B cell (primary cell): Measurements from ENCODE around the gene ADRA2A. TPM values are rescaled to one million over a fixed set of nuclear protein-coding genes. Genes with fewer than 3 reads are reported as not detected.

ENCODE experiments used
- ATAC-seq: fragments of 200-7000 bp; cut with Tn5 transposase; one replicate; pipeline ENCODE4 v1.10.0; 2021; ENCODE audit warnings: low read depth, mild to moderate bottlenecking, moderate number of reproducible peaks, moderate library complexity
- CTCF ChIA-PET: fragments of 350-600 bp; sonication (Branson Sonifier 250); formaldehyde crosslinking; loops from one replicate; lab custom pipeline; 2021; ENCODE audit warnings: antibody characterized with exemption, inconsistent platforms; lab: Charles Lee
- POLR2A ChIA-PET: fragments of 350-600 bp; sonication (Branson Sonifier 250); formaldehyde crosslinking; loops from one replicate; lab custom pipeline; 2021; ENCODE audit warnings: antibody characterized with exemption; lab: Charles Lee
- DNase-seq: peaks from one replicate; pipeline ENCODE4 v3.0.0; 2013
- H2AFZ ChIP-seq: 2 replicates; pipeline ENCODE4 v1.6.1; 2012; ENCODE audit warnings: mild to moderate bottlenecking, low read depth, low read length; ENCODE audit not compliant: insufficient read depth, poor library complexity, severe bottlenecking
- H3K27ac ChIP-seq, 2 donors: 1 replicate in 1 of 2; 2 replicates in 1 of 2; pipeline ENCODE4 v1.5.1; 2012 to 2013; ENCODE audit warnings: low read length in 2 of 2, mild to moderate bottlenecking in 2 of 2, moderate library complexity in 1 of 2
- H3K27me3 ChIP-seq, 4 experiments: fragments of 200-600 bp in 1 of 4; sonication (generic) in 1 of 4; replicated peaks in 1 of 4; 1 replicate in 2 of 4; 2 replicates in 2 of 4; pipeline versions ENCODE4 v1.6.1 to v1.7.0; 2013 to 2016; ENCODE audit warnings: low read length in 3 of 4, mild to moderate bottlenecking in 2 of 4, mixed read lengths in 1 of 4, moderate library complexity in 1 of 4; ENCODE audit not compliant: insufficient read depth in 4 of 4, control insufficient read depth in 3 of 4; ENCODE audit errors: control extremely low read depth in 1 of 4
- H3K36me3 ChIP-seq, 2 experiments: replicated peaks in 1 of 2; 1 replicate in 1 of 2; 2 replicates in 1 of 2; pipeline versions ENCODE4 v1.6.1 to v1.7.1; 2013; ENCODE audit warnings: low read length in 1 of 2; ENCODE audit not compliant: insufficient read depth in 2 of 2, control insufficient read depth in 1 of 2; ENCODE audit errors: control extremely low read depth in 1 of 2, extremely low read depth in 1 of 2
- H3K4me1 ChIP-seq, 2 donors: fragments of 200-600 bp in 1 of 2; sonication (generic) in 1 of 2; 1 replicate in 1 of 2; 2 replicates in 1 of 2; pipeline versions ENCODE4 v1.5.1 to v1.6.1; 2013 to 2017; ENCODE audit warnings: low read length in 2 of 2; ENCODE audit not compliant: control insufficient read depth in 2 of 2, insufficient read depth in 2 of 2
- H3K4me2 ChIP-seq: replicated peaks from 2 replicates; pipeline ENCODE3; 2012; ENCODE audit warnings: mild to moderate bottlenecking, low read depth, low read length; ENCODE audit not compliant: poor library complexity, severe bottlenecking
- H3K4me3 ChIP-seq, 5 experiments: fragments of 200-600 bp in 1 of 5; sonication (generic) in 1 of 5; 1 replicate in 3 of 5; 2 replicates in 2 of 5; pipeline versions ENCODE4 v1.5.1 to v1.7.0; 2011 to 2016; ENCODE audit warnings: low read length in 4 of 5, mild to moderate bottlenecking in 4 of 5, low read depth in 2 of 5, control low read depth in 1 of 5, moderate library complexity in 1 of 5; ENCODE audit not compliant: insufficient read depth in 1 of 5; ENCODE audit errors: control extremely low read depth in 1 of 5, extremely low read depth in 1 of 5
- H3K79me2 ChIP-seq: fragments of 200-600 bp; sonication (generic); one replicate; pipeline ENCODE4 v1.6.0; 2016; ENCODE audit warnings: low read length; ENCODE audit not compliant: control insufficient read depth, insufficient read depth
- H3K9ac ChIP-seq: fragments of 200-600 bp; sonication (generic); 2 replicates; pipeline ENCODE4 v1.6.1; 2017; ENCODE audit warnings: mild to moderate bottlenecking, low read length, moderate library complexity
- H3K9me3 ChIP-seq, 3 donors: one replicate each; pipeline versions ENCODE4 v1.6.1 to v1.7.1; 2013; ENCODE audit warnings: low read length in 2 of 3; ENCODE audit not compliant: control insufficient read depth in 2 of 3, insufficient read depth in 1 of 3; ENCODE audit errors: control extremely low read depth in 1 of 3
- H4K20me1 ChIP-seq: 2 replicates; pipeline ENCODE4 v1.6.0; 2012; ENCODE audit warnings: mild to moderate bottlenecking, low read length; ENCODE audit not compliant: insufficient read depth, control insufficient read depth, poor library complexity, severe bottlenecking
- H3K27ac Mint-ChIP-seq: one replicate; pipeline ENCODE4 v1.8.0; 2021; ENCODE audit warnings: mixed read lengths
- H3K27me3 Mint-ChIP-seq: one replicate; pipeline ENCODE4 v1.8.0; 2021; ENCODE audit warnings: mixed read lengths
- H3K4me1 Mint-ChIP-seq: one replicate; pipeline ENCODE4 v1.8.0; 2021; ENCODE audit warnings: mixed read lengths
- H3K4me3 Mint-ChIP-seq: one replicate; pipeline ENCODE4 v1.8.0; 2021; ENCODE audit warnings: mixed read lengths
- H3K9me3 Mint-ChIP-seq: one replicate; pipeline ENCODE4 v1.8.0; 2022; ENCODE audit warnings: mixed read lengths; ENCODE audit not compliant: insufficient read depth
- CTCF ChIP-seq: fragments of 200-600 bp; IDR thresholded peaks from one replicate; pipeline ENCODE4 v1.8.0; 2022; ENCODE audit warnings: antibody characterized with exemption, mild to moderate bottlenecking
- EZH2 ChIP-seq: IDR thresholded peaks from 2 replicates; pipeline ENCODE4 v1.6.1; 2012; ENCODE audit warnings: borderline replicate concordance, low read depth, mild to moderate bottlenecking, moderate library complexity, low read length; ENCODE audit not compliant: insufficient read depth, poor library complexity, severe bottlenecking
- WGBS: methylation state at CpG from one replicate; pipeline ENCODE4 v1.1.5; 2013; ENCODE audit warnings: missing lambda C conversion rate; ENCODE audit not compliant: insufficient coverage; 5-methylcytosine and 5-hydroxymethylcytosine counted together
- intact Hi-C: fragments of 100-400 bp; cut with micrococcal nuclease; formaldehyde crosslinking; loops from one replicate; pipeline ENCODE4 v1.10.0; 2022
- polyA plus RNA-seq: library from polyadenylated mRNA; depleted of rRNA; stranded (reverse); fragments of >200 nt; gene quantifications from 2 replicates; pipeline ENCODE4 v1.2.3, GENCODE V29; 2012
- total RNA-seq, 2 donors: library from RNA; stranded (reverse); fragments of 120-200 nt in 1 of 2; gene quantifications; 1 replicate in 1 of 2; 2 replicates in 1 of 2; pipeline versions ENCODE4 v1.2.3 to v1.2.4, GENCODE V29; 2013 to 2022

The ADRA2A gene
- total and polyA plus RNA-seq, 2 donors (not counting 1 experiment from before 2014, with no cell fraction given), result 0.01 TPM; not detected in 1

- WGBS, result 41% methylated on average over 11 of the region's 12 CpGs
- no peaks in the 10 kb centered on the region for H4K20me1 ChIP-seq
- H3K36me3 ChIP-seq, result no peaks in the 10 kb centered on the region
- intact Hi-C loops, result no loop called here
- no peaks in the 10 kb centered on the region for H3K9me3 Mint-ChIP-seq
- H2AFZ ChIP-seq, result peak overlapping the region; percentile 16
- CTCF ChIA-PET, result no interaction called here
- H3K9ac ChIP-seq, result no peak overlapping the region
- H3K4me3 ChIP-seq, result no peak overlapping the region
- peaks cover 21% of the 10 kb centered on the region for H3K27me3 Mint-ChIP-seq
- H3K27ac ChIP-seq, result no peak overlapping the region
- POLR2A ChIA-PET, result no interaction called here
- H3K27me3 ChIP-seq, result no peaks in the 10 kb centered on the region
- ATAC-seq (no peak), DNase-seq (no peak)
- no peak overlapping the region for H3K27ac Mint-ChIP-seq
- H3K79me2 ChIP-seq, result no peaks in the 10 kb centered on the region
- no peak for TF ChIP-seq CTCF
- TF ChIP-seq EZH2, result no peak
- H3K4me3 Mint-ChIP-seq, result no peak overlapping the region
- H3K4me2 ChIP-seq, result no peak overlapping the region
- H3K9me3 ChIP-seq, result no peaks in the 10 kb centered on the region
- H3K4me1 ChIP-seq, result no peaks in the 10 kb centered on the region
- H3K4me1 Mint-ChIP-seq, result no peaks in the 10 kb centered on the region
These were observed 37.3 kb downstream of the ADRA2A start for GRCh38 chr10:111113961-111114757.

GRCh38 chr10:111114758-111115500 lies 38.1 kb downstream of the ADRA2A start:
- no peaks in the 10 kb centered on the region for H3K4me1 ChIP-seq
- H3K36me3 ChIP-seq, result no peaks in the 10 kb centered on the region
- H3K9ac ChIP-seq, result no peak overlapping the region
- H3K4me3 ChIP-seq, result no peak overlapping the region
- 69% methylated on average over 6 of the region's 12 CpGs for WGBS
- Mint-ChIP-seq H3K9me3 (no peaks in the 10 kb centered on the region), H3K27me3 (peaks cover 21% of the 10 kb centered on the region), H3K27ac (no peak overlapping the region), H3K4me1 (no peaks in the 10 kb centered on the region), H3K4me3 (no peak overlapping the region)
- H3K9me3 ChIP-seq, result no peaks in the 10 kb centered on the region
- ChIA-PET POLR2A (no interaction called here), CTCF (no interaction called here)
- ATAC-seq (no peak), DNase-seq (no peak)
- peak overlapping the region; percentile 16 for H2AFZ ChIP-seq
- TF ChIP-seq CTCF (no peak), EZH2 (no peak)
- intact Hi-C loops, result no loop called here
- no peak overlapping the region for H3K27ac ChIP-seq
- no peaks in the 10 kb centered on the region for H4K20me1 ChIP-seq
- no peak overlapping the region for H3K4me2 ChIP-seq
- no peaks in the 10 kb centered on the region for H3K79me2 ChIP-seq
- H3K27me3 ChIP-seq, result peaks cover 0 to 3% (median 0%) of the 10 kb centered on the region in 4 experiments
